Limb (tissue), 2 donors: ENCODE data around the gene SEPTIN6.

Experiments
- DNase-seq, 2 donors: peaks; one replicate each; pipeline ENCODE4 v3.0.0-alpha.2; 2016; ENCODE audit errors: extremely low spot score in 2 of 2

Gene SEPTIN6

DNA sequence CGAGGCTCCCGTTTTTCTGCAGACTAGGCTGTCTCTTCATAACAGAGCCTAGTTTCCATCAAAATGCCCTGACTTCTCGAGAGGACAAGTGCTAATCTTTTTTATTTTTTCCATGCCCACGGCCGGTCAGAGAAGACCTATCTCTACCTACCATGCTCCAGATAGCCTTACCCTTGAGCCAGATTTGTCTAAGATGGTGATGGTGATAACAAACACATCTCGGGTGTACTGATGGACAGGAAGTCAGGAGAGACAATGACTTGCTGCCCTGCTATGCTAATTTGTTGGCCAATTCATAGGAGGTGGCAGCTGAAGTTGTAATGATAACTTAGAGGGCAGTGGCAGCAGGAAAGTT is 44.6 kb downstream of the SEPTIN6 start:
- DNase-seq: no peak

GRCh38 chrX:119647552-119648420 is 45.2 kb downstream of the SEPTIN6 start:
- DNase-seq: no peak

GRCh38 chrX:119647089-119647488 is 45.9 kb downstream of the SEPTIN6 start:
- no peak for DNase-seq

DNA sequence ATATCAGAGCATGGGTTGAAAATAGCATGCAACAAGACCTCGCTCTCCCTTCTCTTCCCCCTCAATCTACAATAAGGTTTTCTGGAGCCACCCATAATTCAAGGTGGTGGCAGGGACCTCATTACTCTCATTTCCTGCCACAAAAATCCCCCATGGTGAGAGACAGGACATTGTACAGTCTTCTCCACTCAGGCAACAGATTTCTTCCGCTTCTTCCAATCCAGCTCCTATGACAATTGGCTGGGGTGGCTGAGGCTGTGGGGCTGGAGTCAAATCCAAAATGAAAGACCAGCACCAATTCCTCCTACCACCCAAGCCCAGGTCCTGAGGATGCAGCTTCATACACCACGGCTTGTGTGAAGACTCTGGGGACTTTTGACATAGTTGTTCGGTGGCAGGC is 46.5 kb downstream of the SEPTIN6 start:
- DNase-seq: no peak

- no peak for DNase-seq
Measured at GRCh38 chrX:119643696-119644095, 49.3 kb downstream of the SEPTIN6 start.
